Esophagus (tissue), 2 donors: ENCODE data around the gene FBXL15. TPM values are rescaled to one million over a fixed set of nuclear protein-coding genes. Genes with fewer than 3 reads are reported as not detected.
A peak's percentile ranks its signal among the peaks of the same experiment; 100 is the strongest.

Source experiments
- H3K27ac ChIP-seq, 2 donors: one replicate each; pipeline ENCODE4 v1.5.1; 2013; ENCODE audit warnings: low read depth in 2 of 2, mild to moderate bottlenecking in 2 of 2, inconsistent platforms in 1 of 2, low read length in 1 of 2, moderate library complexity in 1 of 2
- H3K27me3 ChIP-seq, 2 donors: one replicate each; pipeline ENCODE4 v1.6.1; 2013; ENCODE audit warnings: low read length in 2 of 2, control low read depth in 1 of 2, mild to moderate bottlenecking in 1 of 2; ENCODE audit not compliant: insufficient read depth in 2 of 2, control insufficient read depth in 1 of 2
- H3K36me3 ChIP-seq, 2 donors: one replicate each; pipeline ENCODE4 v1.6.1; 2013; ENCODE audit warnings: low read length in 1 of 2; ENCODE audit not compliant: control insufficient read depth in 2 of 2, insufficient read depth in 2 of 2
- H3K4me1 ChIP-seq, 2 donors: one replicate each; pipeline ENCODE4 v1.6.1; 2013; ENCODE audit warnings: low read length in 1 of 2; ENCODE audit not compliant: control insufficient read depth in 2 of 2, insufficient read depth in 2 of 2
- H3K4me3 ChIP-seq, 2 donors: one replicate each; pipeline ENCODE4 v1.5.1; 2013; ENCODE audit warnings: low read length in 2 of 2, mild to moderate bottlenecking in 2 of 2, low read depth in 1 of 2, moderate library complexity in 1 of 2
- H3K9me3 ChIP-seq, 2 donors: one replicate each; pipeline ENCODE4 v1.6.1; 2013; ENCODE audit warnings: mild to moderate bottlenecking in 2 of 2, low read depth in 1 of 2, low read length in 1 of 2, moderate library complexity in 1 of 2; ENCODE audit not compliant: control insufficient read depth in 2 of 2, insufficient read depth in 1 of 2
- WGBS, 2 donors: extraction: QIAGEN DNeasy Blood & Tissue Kit; methylation state at CpG; one replicate each; pipeline ENCODE4 v1.1.7; 2013; 5-methylcytosine and 5-hydroxymethylcytosine counted together
- polyA plus RNA-seq, 2 donors: library from polyadenylated mRNA; stranded (reverse); fragments of 200-250 nt; gene quantifications; one replicate each; pipeline ENCODE4 v1.2.3, GENCODE V29; 2013
- donor health status: healthy with polysubstance abuse.
- donor health status: Bipolar disorder and iron deficiency.

FBXL15 gene
- polyA plus RNA-seq, 2 donors, result 6.3 to 15.2 TPM

GRCh38 chr10:102409604-102410428 is 10.8 kb upstream of the FBXL15 start:
- Histone ChIP-seq H3K27me3 (peaks cover 0 to 20% of the 10 kb centered on the region in 2 donors), H3K9me3 (peaks cover 0 to 3% of the 10 kb centered on the region in 2 donors), H3K4me1 (peaks cover 7 to 20% of the 10 kb centered on the region in 2 donors), H3K4me3 (peak overlapping the region; percentile 38 to 58), H3K36me3 (no peaks in the 10 kb centered on the region), H3K27ac (no peak overlapping the region)
- whole genome bisulfite sequencing, 2 donors, result 21 to 24% methylated on average over 24 of the region's 24 CpGs

DNA sequence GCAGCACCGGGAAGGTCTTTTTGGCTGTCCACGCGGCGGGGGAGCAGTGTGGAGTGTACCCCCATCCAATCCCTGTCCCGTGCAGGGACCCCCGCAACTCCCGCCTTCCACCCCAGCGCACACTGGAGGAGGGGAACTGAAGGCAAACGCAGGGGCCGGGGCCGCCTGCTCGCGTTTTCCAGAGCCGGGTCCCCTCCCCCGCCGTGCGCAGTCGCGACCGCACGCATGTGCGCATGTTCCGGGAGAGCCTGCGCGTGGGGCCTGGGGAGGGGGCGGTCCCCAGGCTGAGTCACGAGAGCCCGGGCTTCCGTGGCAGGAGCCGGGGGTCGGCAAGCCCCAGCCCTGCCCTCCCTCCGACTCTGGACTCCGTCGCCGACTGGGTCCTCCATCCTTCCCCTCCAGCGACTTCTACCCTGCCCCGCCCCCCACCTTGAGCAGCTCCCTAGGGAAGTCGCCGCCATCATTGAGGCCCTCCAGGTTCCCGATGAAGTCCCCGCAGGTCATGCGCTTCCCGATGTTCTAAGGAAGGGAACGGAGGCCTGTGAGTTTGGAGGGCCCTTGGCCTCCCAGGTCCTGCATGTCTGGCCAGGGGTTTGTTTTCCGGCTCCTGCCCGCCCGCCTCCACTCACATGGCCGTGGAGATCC is 10.1 kb upstream of the FBXL15 start:
- Histone ChIP-seq H3K36me3 (no peaks in the 10 kb centered on the region), H3K4me1 (peaks cover 7 to 20% of the 10 kb centered on the region in 2 donors), H3K9me3 (peaks cover 0 to 3% of the 10 kb centered on the region in 2 donors), H3K27ac (no peak overlapping the region), H3K27me3 (peaks cover 0 to 20% of the 10 kb centered on the region in 2 donors), H3K4me3 (peak overlapping the region in 1 of 2 donors; percentile 22)
- 3 to 4% methylated on average over 45 to 48 of the region's 48 CpGs for WGBS, 2 donors

DNA sequence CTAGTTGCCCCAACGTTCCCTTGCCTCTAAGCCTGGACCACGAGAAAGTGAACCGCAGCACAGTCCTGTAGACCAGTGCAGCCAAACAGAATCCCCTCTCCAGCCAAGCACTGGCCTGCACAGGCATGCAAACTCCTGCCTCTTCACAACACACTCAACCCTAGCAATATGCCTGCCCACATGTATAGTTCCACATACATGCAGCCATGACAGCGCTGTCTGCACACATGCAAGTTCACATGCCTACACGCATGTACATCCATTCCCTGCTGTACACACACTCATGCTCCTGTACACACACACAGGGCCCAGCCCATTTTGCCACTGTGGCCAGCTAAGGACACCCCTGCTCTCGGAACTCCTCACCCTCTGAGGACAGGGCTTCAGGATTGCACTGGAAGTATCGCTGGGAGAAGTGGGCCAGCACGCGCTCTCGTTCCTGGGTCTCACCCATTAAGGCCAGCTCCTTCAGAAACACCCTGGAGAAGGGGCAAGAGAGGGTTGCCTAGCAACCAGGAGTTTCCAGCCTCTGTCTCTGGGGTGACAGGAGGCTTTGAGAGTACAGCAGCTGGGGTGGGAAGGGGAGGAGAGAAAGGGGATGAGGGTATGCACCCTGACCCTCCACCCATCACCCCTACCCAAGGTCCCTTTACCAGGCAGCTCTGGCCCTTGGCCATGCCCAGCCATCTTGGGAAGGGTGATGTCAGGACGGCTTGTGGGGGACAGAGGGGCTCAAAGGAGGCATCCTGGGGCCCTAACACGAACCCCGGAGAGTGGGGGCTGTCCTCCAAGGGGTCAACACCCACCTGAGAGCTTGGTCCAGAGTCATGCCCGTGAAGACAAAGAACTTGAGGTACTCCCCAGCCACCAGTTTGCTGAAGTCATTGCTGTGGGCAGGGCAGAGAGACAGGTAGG is 9.0 kb upstream of the FBXL15 start:
- no peak overlapping the region for H3K27ac ChIP-seq
- H3K36me3 ChIP-seq, result no peaks in the 10 kb centered on the region
- peaks cover 7 to 20% of the 10 kb centered on the region in 2 donors for H3K4me1 ChIP-seq
- no peak overlapping the region for H3K4me3 ChIP-seq
- peaks cover 0 to 3% of the 10 kb centered on the region in 2 donors for H3K9me3 ChIP-seq
- peaks cover 0 to 20% of the 10 kb centered on the region in 2 donors for H3K27me3 ChIP-seq
- 81% methylated on average over 14 of the region's 14 CpGs for WGBS, 2 donors

DNA sequence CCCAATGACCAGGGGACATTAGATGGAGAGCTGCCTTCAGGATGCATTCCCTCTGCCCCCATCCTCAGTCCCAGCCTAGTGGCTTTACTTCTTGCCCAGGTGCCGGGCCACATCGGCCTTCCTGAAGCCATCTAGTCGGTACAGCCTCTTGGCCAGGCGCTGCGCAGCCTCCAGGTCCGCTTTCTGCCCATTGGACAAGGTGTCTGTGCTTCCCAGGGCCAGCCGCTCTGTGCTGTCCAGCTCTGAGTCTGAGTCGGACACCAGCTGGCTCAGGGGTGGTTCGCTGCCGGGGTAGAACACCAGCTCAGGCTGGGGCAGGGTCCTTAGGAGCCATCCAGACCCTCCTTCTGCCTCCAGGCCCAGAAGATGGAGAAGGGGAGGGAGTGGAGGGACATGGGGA is 8.3 kb upstream of the FBXL15 start:
- Histone ChIP-seq H3K4me3 (no peak overlapping the region), H3K27me3 (peaks cover 0 to 20% of the 10 kb centered on the region in 2 donors), H3K9me3 (peaks cover 0 to 3% of the 10 kb centered on the region in 2 donors), H3K4me1 (peaks cover 7 to 20% of the 10 kb centered on the region in 2 donors), H3K36me3 (no peaks in the 10 kb centered on the region), H3K27ac (no peak overlapping the region)
- WGBS, 2 donors, result 86 to 88% methylated on average over 10 of the region's 10 CpGs

GRCh38 chr10:102413053-102413705 is 7.5 kb upstream of the FBXL15 start:
- Histone ChIP-seq H3K9me3 (peaks cover 0 to 3% of the 10 kb centered on the region in 2 donors), H3K36me3 (no peaks in the 10 kb centered on the region), H3K27ac (no peak overlapping the region), H3K27me3 (peaks cover 0 to 18% of the 10 kb centered on the region in 2 donors), H3K4me3 (no peak overlapping the region), H3K4me1 (peaks cover 7 to 20% of the 10 kb centered on the region in 2 donors)
- WGBS, 2 donors, result 5 to 18% methylated on average over 5 of the region's 5 CpGs

- H3K9me3 ChIP-seq, result peaks cover 0 to 6% of the 10 kb centered on the region in 2 donors
- 78 to 79% methylated on average over 16 of the region's 16 CpGs for WGBS, 2 donors
- no peaks in the 10 kb centered on the region for H3K36me3 ChIP-seq
- peaks cover 0 to 17% of the 10 kb centered on the region in 2 donors for H3K27me3 ChIP-seq
- H3K27ac ChIP-seq, result no peak overlapping the region
- H3K4me1 ChIP-seq, result peaks cover 6 to 20% of the 10 kb centered on the region in 2 donors
- H3K4me3 ChIP-seq, result no peak overlapping the region
These were observed 6.7 kb upstream of the FBXL15 start for GRCh38 chr10:102413806-102414561.

DNA sequence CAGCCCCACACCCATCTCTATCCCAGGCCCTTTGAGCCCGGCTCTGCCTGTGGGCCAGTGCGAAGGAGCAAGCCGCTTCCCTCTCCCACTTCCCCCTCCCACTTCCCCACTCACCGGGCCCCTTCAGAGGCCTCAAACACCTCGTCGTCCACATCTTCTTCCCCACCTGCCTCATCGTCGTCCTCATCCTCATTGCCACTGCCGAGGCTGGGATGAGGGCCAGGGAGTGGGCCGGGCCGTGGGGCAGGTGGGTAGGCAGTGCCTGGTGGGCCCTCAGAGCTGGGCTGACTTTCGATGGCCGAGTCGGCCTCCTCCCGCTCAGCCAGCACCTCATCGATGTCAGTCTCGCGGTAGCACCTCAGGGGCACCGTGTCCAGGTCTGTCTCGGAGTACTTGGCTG is 5.9 kb upstream of the FBXL15 start:
- Histone ChIP-seq H3K36me3 (no peaks in the 10 kb centered on the region), H3K4me1 (peaks cover 10 to 23% of the 10 kb centered on the region in 2 donors), H3K4me3 (no peak overlapping the region), H3K27ac (no peak overlapping the region), H3K27me3 (peaks cover 0 to 11% of the 10 kb centered on the region in 2 donors), H3K9me3 (peaks cover 0 to 8% of the 10 kb centered on the region in 2 donors)
- 44 to 46% methylated on average over 20 of the region's 20 CpGs for WGBS, 2 donors

GRCh38 chr10:102416283-102416682 is 4.4 kb upstream of the FBXL15 start:
- Histone ChIP-seq H3K27ac (no peak overlapping the region), H3K4me3 (no peak overlapping the region), H3K4me1 (peaks cover 14 to 15% of the 10 kb centered on the region in 2 donors), H3K27me3 (peaks cover 0 to under 1% of the 10 kb centered on the region in 2 donors), H3K36me3 (no peaks in the 10 kb centered on the region), H3K9me3 (peaks cover 0 to 8% of the 10 kb centered on the region in 2 donors)
- 69 to 74% methylated on average over 9 of the region's 9 CpGs for WGBS, 2 donors
